Heart left ventricle (tissue), 16 donors: ENCODE data around the gene MAD2L1. TPM values are rescaled to one million over a fixed set of nuclear protein-coding genes. Genes with fewer than 3 reads are reported as not detected.
A peak's percentile ranks its signal among the peaks of the same experiment; 100 is the strongest.

Experiments
- ATAC-seq, 4 donors: fragments of 200-7000 bp; cut with Tn5 transposase; one replicate each; pipeline ENCODE4 v1.9.1; 2020 to 2022; ENCODE audit warnings: moderate library complexity in 4 of 4, mild to moderate bottlenecking in 3 of 4, moderate number of reproducible peaks in 1 of 4
- DNase-seq, 5 donors: peaks; one replicate each; pipeline ENCODE4 v3.0.0-alpha.2; 2020
- H3K27ac ChIP-seq, 12 donors: fragments of 200-600 bp; sonication (generic) in 4 of 12; one replicate each; pipeline versions ENCODE4 v1.5.0 to v1.8.0; 2016 to 2022; ENCODE audit warnings: mild to moderate bottlenecking in 2 of 12
- H3K27me3 ChIP-seq, 9 donors: fragments of 200-600 bp; sonication (generic) in 2 of 9; one replicate each; pipeline versions ENCODE4 v1.5.1 to v1.8.0; 2016 to 2022; ENCODE audit warnings: mild to moderate bottlenecking in 3 of 9
- H3K36me3 ChIP-seq, 9 donors: fragments of 200-600 bp; sonication (generic) in 2 of 9; one replicate each; pipeline versions ENCODE4 v1.5.0 to v1.8.0; 2018 to 2022; ENCODE audit warnings: mild to moderate bottlenecking in 2 of 9
- H3K4me1 ChIP-seq, 12 donors: fragments of 200-600 bp; sonication (generic) in 4 of 12; one replicate each; pipeline versions ENCODE4 v1.5.0 to v1.8.0; 2016 to 2022; ENCODE audit warnings: mild to moderate bottlenecking in 3 of 12
- H3K4me3 ChIP-seq, 12 donors: fragments of 200-600 bp; sonication (generic) in 4 of 12; one replicate each; pipeline versions ENCODE4 v1.5.0 to v1.8.0; 2017 to 2022; ENCODE audit warnings: mild to moderate bottlenecking in 9 of 12, moderate library complexity in 4 of 12
- H3K9me3 ChIP-seq, 12 donors: fragments of 200-600 bp; sonication (generic) in 4 of 12; one replicate each; pipeline versions ENCODE4 v1.5.0 to v1.8.0; 2016 to 2022; ENCODE audit warnings: mild to moderate bottlenecking in 1 of 12
- POLR2A ChIP-seq, 2 donors: fragments of 450-650 bp; IDR thresholded peaks; one replicate each; pipeline ENCODE4 v1.6.1; 2017; ENCODE audit warnings: antibody characterized with exemption in 2 of 2, mild to moderate bottlenecking in 2 of 2, moderate library complexity in 2 of 2
- WGBS, 4 donors: extraction: QIAGEN DNeasy Blood & Tissue Kit in 2 of 4; methylation state at CpG; one replicate each; pipeline versions ENCODE4 v1.1.5 to v1.1.7; 2013 to 2018; 5-methylcytosine and 5-hydroxymethylcytosine counted together
- intact Hi-C, 10 donors: fragments of 100-400 bp; cut with DNase I; formaldehyde crosslinking; loops; one replicate each; pipeline versions ENCODE4 v1.11.1 to v1.14.2; 2022
- polyA plus RNA-seq, 2 donors: library from polyadenylated mRNA; stranded (reverse); fragments of 200-250 nt; gene quantifications; one replicate each; pipeline ENCODE4 v1.2.3, GENCODE V29; 2013
- total RNA-seq, 9 donors: library from RNA; depleted of rRNA in 2 of 9; stranded (reverse); fragments of >200 nt in 2 of 9; fragmentation: NEBNext Ultra II Directional in 3 of 9; extraction: Animal tissue kit (Norgen Biotek cat#: 25700) in 3 of 9; gene quantifications; one replicate each; pipeline versions ENCODE4 v1.1.0 to v1.2.4, GENCODE V29; 2016 to 2023
- TF ChIP-seq, protein P1 (sequence below), 12 donors: fragments of 200-600 bp; sonication (generic) in 4 of 12; IDR thresholded peaks; one replicate each; pipeline versions ENCODE4 v1.5.0 to v1.8.0; 2018 to 2022; ENCODE audit warnings: antibody characterized with exemption in 12 of 12, mild to moderate bottlenecking in 5 of 12
- donor health status: ischemic (EF 13 %, LVEDD 7.1; RV severe dilation, severe dysfunction).
- donor health status: healthy with polysubstance abuse.
- donor health status: DM: no; HTN: yes; CAD: no.
- donor health status: DM: no; HTN: no; CAD: no.
- donor health status: ischemic (EF 25% LVEDD 6.9; RV normal size, moderate dysfunction).
- donor health status: ischemic (EF 25% LVEDD 5.7; RV mildly dilated, moderate dysfunction).
- donor health status: healthy.
- donor health status: DM: yes; HTN: yes; CAD: no.
- donor health status: ischemic (EF 35%, LVEDD 5.7; RV mildly dilated, moderate dysfunction).
- donor health status: nonischemic (EF 11% LVEDD 7.7; RV severe dilation, severe dysfunction).
- donor health status: DM: yes; HTN: yes; CAD: no.
- donor health status: PGD.
- donor health status: ischemic (EF 29% LVEDD 5.4; RV normal size, mild dysfunction).
- donor health status: nonischemic (EF 23%, LVEDD 6.1; RV moderate dilation, normal function).

The MAD2L1 gene
- total and polyA plus RNA-seq, 11 donors: 0.44 to 6.0 (median 1.2) TPM

DNA sequence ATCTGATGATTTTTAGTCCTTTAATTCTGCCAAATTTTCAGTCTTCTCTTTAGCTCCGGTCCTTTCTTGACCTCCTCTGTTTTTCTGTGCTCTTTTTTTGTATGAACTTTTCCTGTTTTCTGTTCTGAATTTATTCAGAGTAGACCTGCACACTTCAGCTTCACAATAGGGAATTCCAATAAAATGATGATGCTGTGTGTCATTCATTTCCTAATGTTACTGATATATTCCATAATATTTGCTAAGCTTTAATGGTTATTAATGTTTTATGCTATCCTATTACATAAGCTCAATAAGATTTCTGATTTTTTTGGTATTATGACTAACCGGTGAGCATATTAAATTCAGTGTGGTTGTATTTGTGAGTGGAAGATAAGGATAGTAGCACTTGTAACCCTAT, 13.9 kb upstream of the MAD2L1 start:
- 73 to 82% (median 78%) methylated on average over 2 of the region's 2 CpGs for WGBS, 4 donors
- peaks cover 0 to 3% (median 0%) of the 10 kb centered on the region in 12 donors for H3K4me1 ChIP-seq
- H3K9me3 ChIP-seq: no peaks in the 10 kb centered on the region
- DNase-seq (no peak), ATAC-seq (no peak)
- TF ChIP-seq, protein P1, sequence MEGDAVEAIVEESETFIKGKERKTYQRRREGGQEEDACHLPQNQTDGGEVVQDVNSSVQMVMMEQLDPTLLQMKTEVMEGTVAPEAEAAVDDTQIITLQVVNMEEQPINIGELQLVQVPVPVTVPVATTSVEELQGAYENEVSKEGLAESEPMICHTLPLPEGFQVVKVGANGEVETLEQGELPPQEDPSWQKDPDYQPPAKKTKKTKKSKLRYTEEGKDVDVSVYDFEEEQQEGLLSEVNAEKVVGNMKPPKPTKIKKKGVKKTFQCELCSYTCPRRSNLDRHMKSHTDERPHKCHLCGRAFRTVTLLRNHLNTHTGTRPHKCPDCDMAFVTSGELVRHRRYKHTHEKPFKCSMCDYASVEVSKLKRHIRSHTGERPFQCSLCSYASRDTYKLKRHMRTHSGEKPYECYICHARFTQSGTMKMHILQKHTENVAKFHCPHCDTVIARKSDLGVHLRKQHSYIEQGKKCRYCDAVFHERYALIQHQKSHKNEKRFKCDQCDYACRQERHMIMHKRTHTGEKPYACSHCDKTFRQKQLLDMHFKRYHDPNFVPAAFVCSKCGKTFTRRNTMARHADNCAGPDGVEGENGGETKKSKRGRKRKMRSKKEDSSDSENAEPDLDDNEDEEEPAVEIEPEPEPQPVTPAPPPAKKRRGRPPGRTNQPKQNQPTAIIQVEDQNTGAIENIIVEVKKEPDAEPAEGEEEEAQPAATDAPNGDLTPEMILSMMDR (IDR thresholded peaks at IDR 0.05): no peak
- TF ChIP-seq POLR2A (IDR thresholded peaks at IDR 0.05): no peak
- no peaks in the 10 kb centered on the region for H3K27me3 ChIP-seq
- intact Hi-C loops: loop anchor here in 1 of 10 donors (10.0 kb wide), 1 partner anchor 1024 kb away; no protein-coding TSS in a partner anchor
- no peaks in the 10 kb centered on the region for H3K36me3 ChIP-seq
- H3K27ac ChIP-seq: no peak overlapping the region
- H3K4me3 ChIP-seq: no peak overlapping the region

DNA sequence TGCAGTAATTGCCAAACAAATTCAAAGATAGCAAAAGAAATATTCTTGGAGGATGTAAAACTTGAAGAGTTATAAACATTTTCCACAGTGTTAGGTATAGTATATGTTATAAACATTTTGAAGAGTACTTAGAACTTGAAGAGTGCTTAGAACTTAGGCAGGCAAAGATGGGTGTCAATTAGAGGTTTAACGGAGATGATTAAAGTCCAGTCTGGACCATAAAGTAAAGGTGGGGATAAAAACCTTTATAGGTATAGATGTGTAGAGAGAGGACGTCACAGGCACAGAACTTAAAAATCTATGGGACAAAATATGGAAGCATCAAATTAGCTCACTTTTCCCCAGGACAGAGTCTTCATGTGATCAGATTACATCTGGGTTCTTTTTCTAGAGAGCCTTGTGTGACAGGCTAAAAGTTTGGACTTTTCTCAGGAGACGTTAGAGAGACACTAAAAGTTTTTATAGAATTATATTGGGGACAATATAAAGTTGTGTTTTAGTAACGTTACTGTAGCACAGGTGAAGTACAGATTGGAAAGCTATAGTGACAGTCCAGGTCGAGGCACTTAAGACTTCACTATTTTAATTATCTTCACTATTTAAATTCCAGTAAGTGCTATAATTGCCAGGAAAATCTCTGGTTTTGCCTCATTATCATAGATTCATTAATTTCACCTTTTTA, 13.3 kb upstream of the MAD2L1 start:
- H3K36me3 ChIP-seq: no peaks in the 10 kb centered on the region
- TF ChIP-seq, protein P1 (IDR thresholded peaks at IDR 0.05): no peak
- no peak for TF ChIP-seq POLR2A (IDR thresholded peaks at IDR 0.05)
- H3K27ac ChIP-seq: no peak overlapping the region
- no peak overlapping the region for H3K4me3 ChIP-seq
- 80 to 84% (median 82%) methylated on average over 5 of the region's 5 CpGs for WGBS, 4 donors
- H3K27me3 ChIP-seq: no peaks in the 10 kb centered on the region
- no peak for DNase-seq
- ATAC-seq: no peak
- peaks cover 0 to 3% (median 0%) of the 10 kb centered on the region in 12 donors for H3K4me1 ChIP-seq
- H3K9me3 ChIP-seq: no peaks in the 10 kb centered on the region
- intact Hi-C loops: loop anchor here in 4 of 10 donors (5.0 to 10.0 kb wide), 3 partner anchors 1015 to 1025 kb away; no protein-coding TSS in a partner anchor

DNA sequence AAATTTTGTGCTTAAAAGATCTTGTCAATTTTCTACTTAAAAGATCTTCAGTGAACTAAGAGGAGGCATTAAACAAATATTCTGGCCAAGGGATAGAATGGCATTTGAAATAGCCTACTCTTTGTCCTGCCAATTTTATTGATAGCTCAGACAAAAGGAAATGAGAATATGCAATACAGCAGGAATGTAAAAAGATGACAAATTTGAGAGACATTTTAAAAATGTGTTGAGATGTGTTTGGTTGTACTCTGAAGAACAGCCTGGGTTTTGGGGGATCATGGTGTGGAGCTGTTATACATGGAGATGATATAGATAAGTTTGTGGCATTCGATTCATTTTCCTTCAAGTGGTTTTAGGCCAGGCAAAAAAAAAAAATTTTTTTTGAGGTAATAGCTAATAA, 11.6 kb upstream of the MAD2L1 start:
- TF ChIP-seq POLR2A (IDR thresholded peaks at IDR 0.05): no peak
- TF ChIP-seq, protein P1 (IDR thresholded peaks at IDR 0.05): no peak
- ATAC-seq: no peak
- no peaks in the 10 kb centered on the region for H3K9me3 ChIP-seq
- H3K36me3 ChIP-seq: no peaks in the 10 kb centered on the region
- peaks cover 0 to 3% (median 0%) of the 10 kb centered on the region in 12 donors for H3K4me1 ChIP-seq
- 90 to 97% (median 93%) methylated on average over 1 of the region's 1 CpG for WGBS, 4 donors
- H3K4me3 ChIP-seq: no peak overlapping the region
- no peaks in the 10 kb centered on the region for H3K27me3 ChIP-seq
- DNase-seq: no peak
- no peak overlapping the region for H3K27ac ChIP-seq
- intact Hi-C loops: loop anchor here in 3 of 10 donors (5.0 to 10.0 kb wide), 2 partner anchors 1017 to 1024 kb away; no protein-coding TSS in a partner anchor

DNA sequence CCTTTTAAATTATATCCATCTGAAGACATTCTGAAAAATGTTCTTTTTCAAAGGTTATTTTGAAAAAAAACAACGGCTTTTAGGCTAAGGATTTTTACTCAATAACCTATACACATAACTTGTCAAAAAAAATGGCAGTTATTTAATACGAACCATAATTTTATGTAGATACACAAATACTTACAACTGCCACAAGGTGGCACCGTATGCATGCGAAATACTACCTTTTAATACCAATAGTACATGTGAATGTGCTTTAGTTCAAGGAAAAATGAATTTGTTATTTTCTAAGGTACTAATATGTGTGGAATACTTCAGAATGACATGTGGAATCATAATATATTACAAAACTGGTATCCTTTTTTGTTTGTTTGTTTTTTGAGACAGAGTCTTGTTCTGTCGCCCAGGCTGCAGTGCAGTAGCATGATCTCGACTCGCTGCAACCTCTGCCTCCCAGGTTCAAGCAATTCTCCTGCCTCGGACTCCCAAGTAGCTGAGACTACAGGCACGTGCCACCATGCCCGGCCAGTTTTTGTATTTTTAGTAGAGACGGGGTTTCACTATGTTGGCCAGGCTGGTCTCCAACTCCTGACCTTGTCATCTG, 4.6 kb upstream of the MAD2L1 start:
- no peaks in the 10 kb centered on the region for H3K27me3 ChIP-seq
- TF ChIP-seq, protein P1 (IDR thresholded peaks at IDR 0.05): peak; percentile 50 to 78 (median 62)
- TF ChIP-seq POLR2A (IDR thresholded peaks at IDR 0.05): no peak
- no peak overlapping the region for H3K4me3 ChIP-seq
- intact Hi-C loops: loop anchor here in 7 of 10 donors (5.0 to 10.0 kb wide), 5 partner anchors 1021 to 1181 kb away; no protein-coding TSS in a partner anchor
- no peak overlapping the region for H3K27ac ChIP-seq
- H3K36me3 ChIP-seq: no peaks in the 10 kb centered on the region
- H3K4me1 ChIP-seq: peaks cover 0 to 28% (median 9%) of the 10 kb centered on the region in 12 donors
- ATAC-seq (no peak), DNase-seq (peak in 1 of 5 donors; percentile 37)
- H3K9me3 ChIP-seq: no peaks in the 10 kb centered on the region
- WGBS, 4 donors: 45 to 59% (median 54%) methylated on average over 11 of the region's 11 CpGs
